Spleen (tissue), 11 donors: Measurements from ENCODE around the gene UBE3B. TPM values are rescaled to one million over a fixed set of nuclear protein-coding genes. Genes with fewer than 3 reads are reported as not detected.

Source experiments
- DNase-seq: peaks from one replicate; pipeline ENCODE4 v3.0.0-alpha.2; 2020
- H3K27ac ChIP-seq, 8 donors: fragments of 200-600 bp; sonication (generic) in 7 of 8; 1 replicate in 4 of 8; 2 replicates in 4 of 8; pipeline versions ENCODE4 v1.5.0 to v1.8.0; 2016 to 2021; ENCODE audit warnings: inconsistent platforms in 4 of 8, mild to moderate bottlenecking in 4 of 8, moderate library complexity in 1 of 8
- H3K27me3 ChIP-seq, 7 donors: fragments of 200-600 bp; sonication (generic) in 6 of 7; replicated peaks in 1 of 7; 1 replicate in 4 of 7; 2 replicates in 3 of 7; pipeline versions ENCODE4 v1.5.0 to v1.8.0; 2016 to 2021; ENCODE audit warnings: inconsistent platforms in 3 of 7, mild to moderate bottlenecking in 1 of 7
- H3K36me3 ChIP-seq, 6 donors: fragments of 200-600 bp; sonication (generic) in 5 of 6; 1 replicate in 4 of 6; 2 replicates in 2 of 6; pipeline versions ENCODE4 v1.5.0 to v1.8.0; 2016 to 2021; ENCODE audit warnings: inconsistent platforms in 2 of 6
- H3K4me1 ChIP-seq, 6 donors: fragments of 200-600 bp; sonication (generic) in 5 of 6; 1 replicate in 3 of 6; 2 replicates in 3 of 6; pipeline versions ENCODE4 v1.5.0 to v1.8.0; 2016 to 2021; ENCODE audit warnings: inconsistent platforms in 3 of 6
- H3K4me3 ChIP-seq, 8 donors: fragments of 200-600 bp; sonication (generic) in 7 of 8; 1 replicate in 4 of 8; 2 replicates in 4 of 8; pipeline versions ENCODE4 v1.5.0 to v1.8.0; 2016 to 2021; ENCODE audit warnings: inconsistent platforms in 4 of 8, mild to moderate bottlenecking in 4 of 8, moderate library complexity in 2 of 8
- H3K9me3 ChIP-seq, 8 donors: fragments of 200-600 bp; sonication (generic) in 7 of 8; 1 replicate in 4 of 8; 2 replicates in 4 of 8; pipeline versions ENCODE4 v1.5.0 to v1.8.0; 2016 to 2021; ENCODE audit warnings: inconsistent platforms in 4 of 8
- CTCF ChIP-seq, 11 experiments: fragments of 200-600 bp in 7 of 11; fragments of 450-650 bp in 4 of 11; sonication (generic) in 4 of 11; IDR thresholded peaks in 8 of 11; conservative IDR thresholded peaks in 3 of 11; 1 replicate in 7 of 11; 2 replicates in 4 of 11; pipeline versions ENCODE4 v1.4.0 to v1.8.0; 2016 to 2021; ENCODE audit warnings: antibody characterized with exemption in 11 of 11, inconsistent platforms in 4 of 11, mild to moderate bottlenecking in 1 of 11
- POLR2A ChIP-seq, 3 donors: fragments of 450-650 bp; IDR thresholded peaks; one replicate each; pipeline ENCODE4 v1.5.1; 2017; ENCODE audit warnings: antibody characterized with exemption in 3 of 3, mild to moderate bottlenecking in 1 of 3
- POLR2AphosphoS5 ChIP-seq, 3 donors: sonication (generic); formaldehyde crosslinking; IDR thresholded peaks; one replicate each; pipeline ENCODE4 v1.5.1; 2017; ENCODE audit warnings: antibody characterized with exemption in 3 of 3
- WGBS, 5 donors: extraction: QIAGEN DNeasy Blood & Tissue Kit in 3 of 5; methylation state at CpG; one replicate each; pipeline versions ENCODE4 v1.1.5 to v1.1.7; 2013 to 2018; 5-methylcytosine and 5-hydroxymethylcytosine counted together
- intact Hi-C: fragments of 100-400 bp; cut with DNase I; formaldehyde crosslinking; loops from one replicate; pipeline ENCODE4 v1.15.0; 2023; ENCODE audit warnings: low total_unique reads
- polyA plus RNA-seq, 3 donors: library from polyadenylated mRNA; stranded (reverse); fragments of 200-250 nt; gene quantifications; one replicate each; pipeline ENCODE4 v1.2.1, GENCODE V29; 2013
- total RNA-seq, 7 donors: library from RNA; depleted of rRNA in 3 of 7; stranded (reverse); fragments of >200 nt in 3 of 7; fragmentation: NEBNext Ultra II Directional in 4 of 7; extraction: Animal tissue kit (Norgen Biotek cat#: 25700) in 4 of 7; gene quantifications; one replicate each; pipeline versions ENCODE4 v1.1.0 to v1.2.1, GENCODE V29; 2016 to 2021
- donor health status: healthy with polysubstance abuse.
- donor health status: DM: no; HTN: no; CAD: no; lungs with moderate emphysema.
- donor health status: DM: no; HTN: no; CAD: no.
- donor health status: Bipolar disorder and iron deficiency.
- donor health status: healthy.
- donor health status: DM: no; HTN: no; CAD: no.
- donor health status: DM: yes; HTN: yes; CAD: no.

The UBE3B gene
- total and polyA plus RNA-seq, 10 donors = 5.7 to 63.1 (median 42.3) TPM

GRCh38 chr12:109554761-109555160 lies 77.3 kb downstream of the UBE3B start:
- H3K4me3 ChIP-seq = no peak overlapping the region
- WGBS, 5 donors = 74 to 83% (median 80%) methylated on average over 6 of the region's 6 CpGs
- H3K27ac ChIP-seq = no peak overlapping the region
- no peaks in the 10 kb centered on the region for H3K9me3 ChIP-seq
- peaks cover 0 to 11% (median 0%) of the 10 kb centered on the region in 6 donors for H3K4me1 ChIP-seq
- H3K36me3 ChIP-seq = peaks cover 0 to 12% (median 2%) of the 10 kb centered on the region in 6 donors
- intact Hi-C loops = no loop called here
- no peak for TF ChIP-seq CTCF (IDR thresholded peaks at IDR 0.05 in 8 of 11, conservative IDR thresholded peaks at IDR 0.05 in 3 of 11)
- no peak for TF ChIP-seq POLR2AphosphoS5 (IDR thresholded peaks at IDR 0.05)
- no peak for TF ChIP-seq POLR2A (IDR thresholded peaks at IDR 0.05)
- peaks cover 0 to 13% (median 0%) of the 10 kb centered on the region in 7 donors for H3K27me3 ChIP-seq
- no peak for DNase-seq

GRCh38 chr12:109555431-109556315 lies 78.2 kb downstream of the UBE3B start:
- DNase-seq = no peak
- Histone ChIP-seq H3K27me3 (peaks cover 0 to 4% (median 0%) of the 10 kb centered on the region in 7 donors), H3K4me1 (peaks cover 0 to 11% (median 0%) of the 10 kb centered on the region in 6 donors), H3K36me3 (peaks cover 0 to 15% (median 2%) of the 10 kb centered on the region in 6 donors), H3K9me3 (no peaks in the 10 kb centered on the region), H3K27ac (no peak overlapping the region), H3K4me3 (no peak overlapping the region)
- TF ChIP-seq POLR2AphosphoS5 (IDR thresholded peaks at IDR 0.05) (no peak), POLR2A (IDR thresholded peaks at IDR 0.05) (no peak), CTCF (IDR thresholded peaks at IDR 0.05 in 8 of 11, conservative IDR thresholded peaks at IDR 0.05 in 3 of 11) (no peak)
- 73 to 90% (median 83%) methylated on average over 17 to 18 of the region's 18 CpGs for WGBS, 5 donors
- intact Hi-C loops = no loop called here

- peaks cover 0 to 6% (median 3%) of the 10 kb centered on the region in 8 donors for H3K9me3 ChIP-seq
- intact Hi-C loops = no loop called here
- H3K4me3 ChIP-seq = no peak overlapping the region
- no peak for DNase-seq
- no peaks in the 10 kb centered on the region for H3K27me3 ChIP-seq
- WGBS, 5 donors = 82 to 95% (median 85%) methylated on average over 10 of the region's 10 CpGs
- no peak for TF ChIP-seq CTCF (IDR thresholded peaks at IDR 0.05 in 8 of 11, conservative IDR thresholded peaks at IDR 0.05 in 3 of 11)
- TF ChIP-seq POLR2A (IDR thresholded peaks at IDR 0.05) = no peak
- H3K36me3 ChIP-seq = peaks cover 0 to 30% (median 6%) of the 10 kb centered on the region in 6 donors
- peaks cover 0 to 11% (median 0%) of the 10 kb centered on the region in 6 donors for H3K4me1 ChIP-seq
- H3K27ac ChIP-seq = no peak overlapping the region
Observed at GRCh38 chr12:109557200-109557599, 79.8 kb downstream of the UBE3B start.

GRCh38 chr12:109557805-109558204 lies 80.4 kb downstream of the UBE3B start:
- H3K27ac ChIP-seq = no peak overlapping the region
- intact Hi-C loops = no loop called here
- H3K27me3 ChIP-seq = no peaks in the 10 kb centered on the region
- peaks cover 0 to 12% (median 9%) of the 10 kb centered on the region in 8 donors for H3K9me3 ChIP-seq
- 79 to 86% (median 81%) methylated on average over 12 of the region's 12 CpGs for WGBS, 5 donors
- H3K4me3 ChIP-seq = no peak overlapping the region
- DNase-seq = no peak
- H3K36me3 ChIP-seq = peaks cover 0 to 36% (median 8%) of the 10 kb centered on the region in 6 donors
- peaks cover 0 to 11% (median 0%) of the 10 kb centered on the region in 6 donors for H3K4me1 ChIP-seq
- TF ChIP-seq POLR2A (IDR thresholded peaks at IDR 0.05) = no peak
- no peak for TF ChIP-seq POLR2AphosphoS5 (IDR thresholded peaks at IDR 0.05)
- TF ChIP-seq CTCF (IDR thresholded peaks at IDR 0.05 in 8 of 11, conservative IDR thresholded peaks at IDR 0.05 in 3 of 11) = no peak
